ENCODE measurements around the gene GPR161.

Gene GPR161

DNA sequence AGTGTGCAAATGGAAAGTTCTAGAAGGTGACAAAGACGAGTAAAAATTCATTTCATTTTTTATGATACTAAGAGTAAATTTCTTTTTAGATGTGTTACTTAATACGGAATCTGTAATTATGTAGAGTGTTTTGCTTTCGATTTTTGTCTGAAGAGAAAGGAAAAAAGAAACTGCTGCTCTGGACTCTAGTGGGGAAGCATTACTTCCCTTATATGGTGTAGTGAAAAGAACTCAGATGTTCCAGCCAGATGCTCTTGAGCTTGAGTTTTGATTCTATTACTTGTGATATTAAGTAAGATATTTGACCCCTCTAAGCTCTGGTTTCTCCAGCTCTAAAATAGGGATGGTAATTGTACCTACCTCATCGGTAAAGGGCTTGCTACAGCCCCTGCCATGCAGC, 12.2 kb upstream of the GPR161 start:
- no peak for DNase-seq (ENCODE audit: low read depth, low spot score)

- DNase-seq (ENCODE audit: low read depth, low spot score), result no peak
Observed at GRCh38 chr1:168146626-168147025, 9.9 kb upstream of the GPR161 start.

- DNase-seq (ENCODE audit: low read depth, low spot score), result no peak
Observed at GRCh38 chr1:168146160-168146539, 9.4 kb upstream of the GPR161 start.

DNA sequence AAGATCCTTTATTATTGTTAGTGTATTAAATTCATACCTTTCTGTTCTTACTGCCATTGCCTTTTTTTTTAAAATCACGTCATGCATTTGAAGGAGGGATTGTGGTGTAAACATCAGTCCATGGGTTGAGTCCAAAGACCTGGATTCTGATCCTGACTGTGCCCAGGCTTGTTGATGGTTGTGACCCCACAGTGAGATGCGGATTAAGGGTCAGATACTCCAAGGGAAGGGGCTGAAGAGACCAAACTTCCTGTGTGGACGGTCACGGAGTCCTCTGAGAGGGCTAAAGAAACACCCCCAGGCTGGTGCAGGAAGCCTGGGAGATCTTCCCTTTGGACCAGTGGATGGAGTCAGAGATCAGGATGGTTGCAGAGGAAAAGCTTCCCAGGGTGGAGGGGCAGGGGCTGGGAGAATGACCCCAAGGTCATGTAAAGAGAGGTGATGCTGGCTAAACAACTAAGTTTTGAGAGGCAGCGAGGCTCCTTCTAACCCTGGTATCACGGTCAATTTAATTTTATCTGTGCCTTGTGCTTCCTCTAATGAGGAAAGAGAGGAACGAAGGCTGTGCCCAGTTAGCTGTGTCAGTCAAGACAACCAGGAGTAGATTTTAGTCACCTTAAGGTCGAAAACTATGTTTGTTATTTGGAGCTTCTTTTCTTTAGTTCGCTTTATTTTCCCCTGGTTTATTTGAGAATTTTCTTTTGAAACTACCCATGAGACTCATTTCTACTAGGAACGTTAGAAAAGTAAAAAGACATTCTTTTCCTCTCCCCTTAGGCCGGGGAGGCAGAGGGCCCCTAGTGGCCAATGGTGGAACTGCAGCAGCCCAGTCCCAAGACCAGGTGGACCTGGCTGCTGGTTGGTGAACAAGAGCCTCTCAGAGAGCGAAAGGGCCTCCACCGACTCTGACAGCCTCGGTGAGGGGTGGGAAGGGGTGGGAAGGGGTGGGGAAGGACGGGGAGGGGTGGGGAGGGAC, 8.7 kb upstream of the GPR161 start:
- peak; percentile 63 for DNase-seq (ENCODE audit: low read depth, low spot score)

- no peak for DNase-seq (ENCODE audit: low read depth, low spot score)
Observed at GRCh38 chr1:168141871-168142385, 5.2 kb upstream of the GPR161 start.

GRCh38 chr1:168139070-168139469, 2.3 kb upstream of the GPR161 start:
- DNase-seq (ENCODE audit: low read depth, low spot score), result no peak

DNA sequence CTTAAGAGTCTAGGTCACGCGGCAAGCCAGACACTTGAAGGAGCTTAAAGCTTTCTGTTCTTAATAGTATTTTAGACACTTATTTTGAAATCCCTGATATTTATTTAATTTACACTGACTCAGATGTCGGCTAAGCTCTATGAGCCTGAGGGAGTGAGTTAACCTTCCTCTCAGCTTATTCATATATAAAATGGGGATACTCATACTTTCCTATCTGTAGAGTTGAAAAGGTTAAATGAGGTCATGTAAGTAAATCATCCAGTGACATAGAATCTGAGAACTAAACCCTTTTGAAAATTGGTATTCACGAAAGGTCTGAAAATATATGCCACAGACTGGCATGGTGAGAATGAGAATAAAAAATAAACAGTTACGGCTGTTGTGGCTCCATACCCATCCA, 1.4 kb upstream of the GPR161 start:
- no peak for DNase-seq (ENCODE audit: low read depth, low spot score)

DNA sequence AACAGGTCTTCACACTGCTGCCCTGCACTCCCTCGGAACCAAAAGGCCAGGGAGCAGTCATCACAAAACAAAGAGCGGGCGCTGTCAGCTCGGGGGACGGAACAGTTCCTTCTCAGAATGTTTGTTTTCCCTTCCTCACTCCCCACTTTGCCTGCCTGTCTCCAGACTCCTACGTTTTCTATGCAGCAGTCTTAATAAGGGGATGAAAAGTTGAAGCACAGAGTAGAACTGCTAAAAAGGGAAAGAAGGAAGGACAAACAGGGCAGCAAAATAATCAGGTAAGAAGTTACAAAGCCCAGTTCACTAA, 738 bp upstream of the GPR161 start:
- DNase-seq (ENCODE audit: low read depth, low spot score), result no peak

DNA sequence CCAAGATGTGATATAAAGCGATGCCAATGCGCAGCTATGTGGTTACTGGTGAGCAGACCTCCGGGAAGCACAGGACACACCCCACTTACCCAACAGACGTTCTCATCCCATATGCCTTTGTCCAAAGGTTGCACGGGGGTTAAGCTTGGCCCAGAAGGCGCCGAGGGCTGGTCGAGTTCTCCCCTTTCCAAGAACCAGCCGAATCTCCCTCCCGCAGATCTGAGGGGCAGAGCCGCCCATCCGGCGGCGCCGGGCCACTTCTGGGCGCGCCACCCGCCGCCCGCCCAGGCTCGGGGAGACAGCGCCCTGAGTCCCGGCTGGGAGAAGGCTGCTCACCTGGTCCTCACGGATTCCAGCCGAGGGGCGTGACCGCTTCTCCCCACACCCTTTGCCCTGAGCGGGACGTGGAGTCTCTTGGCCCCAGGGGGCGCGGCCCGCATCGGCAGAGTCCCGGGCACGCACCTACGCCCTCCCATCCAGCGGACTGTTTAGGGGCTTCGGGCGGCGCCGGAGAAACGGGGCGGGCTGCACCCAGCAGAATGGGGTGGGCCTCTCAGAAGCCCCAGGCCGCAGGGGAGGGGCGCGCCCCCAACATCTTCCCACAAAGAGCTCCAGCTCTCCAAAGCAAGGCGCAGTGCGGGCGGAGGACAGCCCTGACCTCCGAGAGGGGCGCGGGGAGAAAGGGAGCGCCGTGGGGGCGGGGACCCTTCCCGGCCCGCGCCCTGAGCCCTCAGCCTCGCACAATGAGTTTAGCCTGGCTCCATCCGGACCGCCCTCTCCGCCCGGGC, 615 bp downstream of the GPR161 start:
- DNase-seq (ENCODE audit: low read depth, low spot score), result no peak

- no peak for DNase-seq (ENCODE audit: low read depth, low spot score)
Observed at GRCh38 chr1:168135116-168135920, 1.4 kb downstream of the GPR161 start.

- no peak for DNase-seq (ENCODE audit: low read depth, low spot score)
Observed at GRCh38 chr1:168134642-168135041, 2.1 kb downstream of the GPR161 start.

- no peak for DNase-seq (ENCODE audit: low read depth, low spot score)
Observed at GRCh38 chr1:168134132-168134531, 2.6 kb downstream of the GPR161 start.

DNA sequence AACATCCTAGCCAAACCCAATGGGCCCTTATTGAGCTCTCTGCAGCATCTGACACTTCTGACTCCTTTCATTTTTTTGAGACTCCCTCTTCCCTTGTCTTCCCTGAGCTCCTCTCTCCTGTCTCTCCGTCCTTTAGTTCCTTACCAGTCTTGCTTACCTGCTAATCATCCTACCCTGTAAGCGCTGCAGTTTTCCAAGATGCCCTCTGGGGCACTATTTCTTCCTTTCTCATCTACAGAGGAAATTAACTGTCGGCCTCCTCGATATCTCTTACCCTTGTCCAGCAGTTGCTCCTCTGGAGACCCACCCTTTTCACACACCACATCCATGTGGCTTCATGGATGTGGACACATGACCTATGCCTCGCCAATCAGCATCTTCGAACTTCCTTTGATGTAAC, 6.8 kb downstream of the GPR161 start:
- DNase-seq (ENCODE audit: low read depth, low spot score), result no peak

DNA sequence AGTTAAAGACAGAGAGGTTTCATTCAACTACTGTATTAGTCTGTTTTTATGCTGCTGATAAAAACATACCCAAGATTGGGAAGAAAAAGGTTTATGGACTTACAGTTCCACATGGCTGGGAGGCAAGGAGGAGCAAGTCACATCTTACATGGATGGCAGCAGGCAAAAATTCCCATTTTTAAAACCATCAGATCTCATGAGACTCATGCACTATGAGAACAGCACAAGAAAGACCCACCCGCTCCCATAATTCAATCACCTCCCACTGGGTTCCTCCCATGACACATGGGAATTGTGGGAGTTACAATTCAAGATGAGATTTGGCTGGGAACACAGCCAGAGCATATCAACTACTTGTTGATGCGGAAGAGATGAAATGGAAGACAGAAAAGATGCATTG, 9.2 kb downstream of the GPR161 start:
- DNase-seq (ENCODE audit: low read depth, low spot score), result no peak

GRCh38 chr1:168125051-168125450, 11.7 kb downstream of the GPR161 start:
- DNase-seq (ENCODE audit: low read depth, low spot score), result no peak

DNA sequence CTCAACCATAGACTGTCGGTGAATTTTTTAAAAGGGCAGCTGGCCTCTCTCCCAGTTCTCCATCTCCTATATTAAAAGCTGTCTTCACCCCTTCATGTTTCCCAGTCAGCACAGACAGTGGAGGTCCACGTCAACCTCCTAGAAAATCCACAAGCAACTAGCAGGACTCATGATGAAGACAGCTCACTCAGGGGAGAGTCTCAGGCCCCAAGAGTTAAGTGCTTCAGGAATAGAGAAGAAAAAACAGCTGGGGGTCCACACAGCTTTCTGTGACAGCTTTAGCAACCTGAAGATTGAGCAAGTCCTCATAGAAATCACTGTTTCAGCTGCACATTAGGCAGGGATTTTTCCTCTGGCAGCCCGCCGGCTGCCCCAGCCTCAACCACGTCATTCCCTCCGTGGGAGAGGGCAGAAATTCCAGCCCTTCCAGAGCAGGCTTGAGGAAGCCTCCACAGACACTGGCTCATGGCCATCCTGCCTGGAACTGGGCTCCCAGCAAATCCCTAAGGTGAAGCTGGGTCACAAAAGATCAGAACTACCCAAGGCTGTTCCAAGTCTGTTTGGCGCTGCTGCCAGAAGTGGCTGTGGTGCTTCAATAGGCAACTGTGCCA, 15.2 kb downstream of the GPR161 start:
- DNase-seq (ENCODE audit: low read depth, low spot score), result peak; percentile 33

DNA sequence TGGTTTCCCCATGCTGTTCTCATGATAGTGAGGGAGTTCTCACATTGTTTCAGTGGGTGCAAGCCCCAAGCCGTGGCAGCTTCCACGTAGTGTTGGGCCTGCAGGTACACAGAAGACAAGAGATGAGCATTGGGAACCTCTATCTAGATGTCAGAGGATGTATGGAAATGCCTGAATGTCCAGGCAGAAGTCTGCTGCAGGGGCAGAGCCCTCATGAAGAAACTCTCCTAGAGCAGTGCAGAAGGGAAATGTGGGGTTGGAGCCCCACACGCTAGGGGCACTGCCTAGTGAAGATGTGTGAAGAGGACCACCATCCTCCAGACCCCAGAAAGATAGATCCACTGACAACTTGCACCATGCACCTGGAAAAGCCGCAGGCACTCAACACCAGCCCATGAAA, 17.0 kb downstream of the GPR161 start:
- no peak for DNase-seq (ENCODE audit: low read depth, low spot score)

GRCh38 chr1:168116327-168116799, 20.4 kb downstream of the GPR161 start:
- no peak for DNase-seq (ENCODE audit: low read depth, low spot score)

- DNase-seq (ENCODE audit: low read depth, low spot score), result no peak
Observed at GRCh38 chr1:168114845-168115244, 21.9 kb downstream of the GPR161 start.

GRCh38 chr1:168112673-168113305, 23.9 kb downstream of the GPR161 start:
- peak; percentile 46 for DNase-seq (ENCODE audit: low read depth, low spot score)
